Type B pancreatic cell (in vitro differentiated cells): Measurements from ENCODE around the gene PALMD. TPM values are rescaled to one million over a fixed set of nuclear protein-coding genes. Genes with fewer than 3 reads are reported as not detected.

Experiments
- DNase-seq: peaks from one replicate; pipeline ENCODE4 v3.0.0; 2021; ENCODE audit warnings: mixed read lengths; ENCODE audit not compliant: unreplicated experiment; ENCODE audit errors: extremely low spot score
- H3K27ac Mint-ChIP-seq: 2 replicates; pipeline ENCODE4 v1.8.0; 2021; ENCODE audit warnings: mild to moderate bottlenecking, mixed read lengths
- H3K27me3 Mint-ChIP-seq: 2 replicates; pipeline ENCODE4 v1.8.0; 2021; ENCODE audit warnings: mixed read lengths
- H3K36me3 Mint-ChIP-seq: 2 replicates; pipeline ENCODE4 v1.8.0; 2021; ENCODE audit warnings: mixed read lengths
- H3K4me1 Mint-ChIP-seq: one replicate; pipeline ENCODE4 v1.8.0; 2021; ENCODE audit warnings: mixed read lengths; ENCODE audit not compliant: unreplicated experiment
- H3K4me3 Mint-ChIP-seq: 2 replicates; pipeline ENCODE4 v1.8.0; 2021; ENCODE audit warnings: mild to moderate bottlenecking, mixed read lengths
- H3K9me3 Mint-ChIP-seq: 2 replicates; pipeline ENCODE4 v1.8.0; 2021; ENCODE audit warnings: mixed read lengths
- total RNA-seq: library from RNA; stranded (reverse); gene quantifications from 2 replicates; pipeline ENCODE4 v1.2.1, GENCODE V29; 2021; ENCODE audit warnings: low replicate concordance
- TF ChIP-seq, protein P1 (sequence below): fragments of 200-600 bp; sonication (generic); conservative IDR thresholded peaks from 2 replicates; pipeline ENCODE4 v1.5.0; 2021; ENCODE audit warnings: antibody characterized with exemption, mild to moderate bottlenecking

PALMD gene
- total RNA-seq, 1 donor from 2014 or later = 2.0 TPM

- Mint-ChIP-seq H3K27ac (no peak overlapping the region), H3K4me1 (peaks cover 4% of the 10 kb centered on the region), H3K36me3 (no peaks in the 10 kb centered on the region), H3K27me3 (no peaks in the 10 kb centered on the region), H3K4me3 (no peak overlapping the region), H3K9me3 (no peaks in the 10 kb centered on the region)
- TF ChIP-seq, protein P1, sequence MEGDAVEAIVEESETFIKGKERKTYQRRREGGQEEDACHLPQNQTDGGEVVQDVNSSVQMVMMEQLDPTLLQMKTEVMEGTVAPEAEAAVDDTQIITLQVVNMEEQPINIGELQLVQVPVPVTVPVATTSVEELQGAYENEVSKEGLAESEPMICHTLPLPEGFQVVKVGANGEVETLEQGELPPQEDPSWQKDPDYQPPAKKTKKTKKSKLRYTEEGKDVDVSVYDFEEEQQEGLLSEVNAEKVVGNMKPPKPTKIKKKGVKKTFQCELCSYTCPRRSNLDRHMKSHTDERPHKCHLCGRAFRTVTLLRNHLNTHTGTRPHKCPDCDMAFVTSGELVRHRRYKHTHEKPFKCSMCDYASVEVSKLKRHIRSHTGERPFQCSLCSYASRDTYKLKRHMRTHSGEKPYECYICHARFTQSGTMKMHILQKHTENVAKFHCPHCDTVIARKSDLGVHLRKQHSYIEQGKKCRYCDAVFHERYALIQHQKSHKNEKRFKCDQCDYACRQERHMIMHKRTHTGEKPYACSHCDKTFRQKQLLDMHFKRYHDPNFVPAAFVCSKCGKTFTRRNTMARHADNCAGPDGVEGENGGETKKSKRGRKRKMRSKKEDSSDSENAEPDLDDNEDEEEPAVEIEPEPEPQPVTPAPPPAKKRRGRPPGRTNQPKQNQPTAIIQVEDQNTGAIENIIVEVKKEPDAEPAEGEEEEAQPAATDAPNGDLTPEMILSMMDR = no peak
- DNase-seq = no peak
Observed at GRCh38 chr1:99652881-99653281, 7.0 kb downstream of the PALMD start.

DNA sequence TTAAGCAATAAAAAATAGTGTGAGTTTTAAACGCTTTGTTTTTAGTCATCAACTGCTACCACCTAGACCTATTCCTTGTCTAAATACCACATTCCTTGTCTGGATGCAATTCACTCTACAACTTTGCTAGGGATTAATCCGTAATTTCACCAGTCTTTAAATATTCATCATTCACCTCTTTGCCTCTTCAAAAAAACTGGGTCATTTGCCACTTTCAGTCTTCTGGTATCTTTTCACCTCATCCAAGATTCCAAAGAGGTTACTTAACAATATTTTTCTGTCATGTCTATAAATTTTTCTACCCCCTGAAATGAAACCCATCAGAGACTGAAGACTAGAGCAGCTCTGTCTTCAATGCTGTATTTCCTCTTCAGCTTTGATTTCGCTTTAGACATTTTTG is 9.5 kb downstream of the PALMD start:
- Mint-ChIP-seq H3K4me3 (no peak overlapping the region), H3K36me3 (no peaks in the 10 kb centered on the region), H3K27ac (no peak overlapping the region), H3K9me3 (no peaks in the 10 kb centered on the region), H3K4me1 (no peaks in the 10 kb centered on the region), H3K27me3 (no peaks in the 10 kb centered on the region)
- TF ChIP-seq, protein P1 = no peak
- DNase-seq = no peak

DNA sequence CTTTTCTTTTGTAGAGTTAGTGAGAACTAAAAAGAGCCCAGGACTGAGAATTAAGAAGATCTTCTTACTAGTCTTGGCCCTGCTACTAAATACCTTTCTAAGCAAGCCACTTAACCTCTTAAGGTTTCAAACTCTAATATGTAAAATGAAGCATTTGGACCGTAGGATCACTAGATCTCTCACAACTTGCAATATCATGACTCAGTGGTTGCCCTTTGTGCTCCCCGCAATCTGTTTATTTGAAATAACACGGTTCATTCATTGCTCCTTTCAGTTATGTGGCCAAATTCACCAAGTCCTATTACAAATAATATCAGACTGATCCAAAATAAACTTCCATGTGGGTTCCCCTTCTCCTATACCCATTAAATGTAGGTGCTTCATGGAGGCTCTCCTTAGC is 10.8 kb downstream of the PALMD start:
- TF ChIP-seq, protein P1 = no peak

DNA sequence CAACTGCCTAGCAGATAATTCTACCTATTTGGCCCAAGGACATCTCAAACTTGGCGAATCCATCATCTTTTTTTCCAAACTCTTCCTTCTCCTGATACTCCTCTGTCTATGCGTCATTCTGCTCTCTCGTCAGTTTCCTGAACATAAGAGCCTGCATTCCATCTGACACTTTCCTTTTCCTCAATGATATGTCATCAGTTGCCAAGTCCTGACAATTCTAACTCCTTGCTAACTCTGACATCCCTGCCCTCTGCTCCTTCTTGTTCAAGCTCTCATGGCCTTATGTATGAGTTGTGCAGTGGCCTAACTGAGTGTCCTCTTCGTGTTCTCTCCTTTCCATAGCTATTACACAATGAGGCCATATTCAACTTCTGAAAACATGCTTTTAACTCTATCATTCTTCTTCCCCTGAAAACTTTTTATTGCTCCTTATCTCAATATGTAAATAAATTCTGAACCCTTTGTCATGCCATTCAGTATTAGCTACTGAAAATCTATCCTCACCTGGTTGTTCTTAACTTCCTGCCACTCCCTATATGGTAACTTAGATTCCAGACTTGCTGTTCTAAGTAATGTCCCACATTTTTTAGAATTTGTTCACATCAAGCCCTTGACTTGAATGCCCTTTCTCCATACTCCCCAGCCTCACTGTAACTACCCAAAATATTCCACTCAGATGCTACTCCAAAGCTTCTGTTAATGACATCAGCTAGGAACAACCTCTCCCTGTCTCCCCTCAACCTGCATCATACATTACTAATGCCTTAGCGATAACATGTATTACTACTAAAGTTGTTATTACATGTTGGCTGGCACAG is 11.5 kb downstream of the PALMD start:
- H3K27ac Mint-ChIP-seq = no peak overlapping the region
- H3K36me3 Mint-ChIP-seq = no peaks in the 10 kb centered on the region
- H3K4me3 Mint-ChIP-seq = no peak overlapping the region
- H3K4me1 Mint-ChIP-seq = no peaks in the 10 kb centered on the region
- H3K9me3 Mint-ChIP-seq = no peaks in the 10 kb centered on the region
- TF ChIP-seq, protein P1 = no peak
- H3K27me3 Mint-ChIP-seq = no peaks in the 10 kb centered on the region
- no peak for DNase-seq

More for the DNA sequence above, 10.8 kb downstream of the PALMD start:
- no peak overlapping the region for H3K4me3 Mint-ChIP-seq
- no peaks in the 10 kb centered on the region for H3K4me1 Mint-ChIP-seq
- H3K27ac Mint-ChIP-seq = no peak overlapping the region
- DNase-seq = no peak
- H3K27me3 Mint-ChIP-seq = no peaks in the 10 kb centered on the region
- H3K9me3 Mint-ChIP-seq = no peaks in the 10 kb centered on the region
- no peaks in the 10 kb centered on the region for H3K36me3 Mint-ChIP-seq

DNA sequence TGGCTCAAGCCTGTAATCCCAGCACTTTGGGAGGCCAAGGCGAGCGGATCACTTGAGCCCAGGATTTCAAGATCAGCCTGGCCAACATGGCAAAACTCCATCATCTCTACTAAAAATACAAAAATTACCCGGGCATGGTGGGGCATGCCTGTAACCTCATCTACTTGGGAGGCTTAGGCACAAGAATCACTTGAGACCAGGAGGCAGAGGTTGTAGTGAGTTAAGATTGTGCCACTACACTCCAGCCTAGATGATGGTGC is 12.0 kb downstream of the PALMD start:
- no peaks in the 10 kb centered on the region for H3K9me3 Mint-ChIP-seq
- DNase-seq = no peak
- no peaks in the 10 kb centered on the region for H3K27me3 Mint-ChIP-seq
- H3K36me3 Mint-ChIP-seq = no peaks in the 10 kb centered on the region
- H3K27ac Mint-ChIP-seq = no peak overlapping the region
- no peaks in the 10 kb centered on the region for H3K4me1 Mint-ChIP-seq
- no peak overlapping the region for H3K4me3 Mint-ChIP-seq
- TF ChIP-seq, protein P1 = no peak
